Measurements from ENCODE around the gene CCDC93.

CCDC93 gene, protein sequence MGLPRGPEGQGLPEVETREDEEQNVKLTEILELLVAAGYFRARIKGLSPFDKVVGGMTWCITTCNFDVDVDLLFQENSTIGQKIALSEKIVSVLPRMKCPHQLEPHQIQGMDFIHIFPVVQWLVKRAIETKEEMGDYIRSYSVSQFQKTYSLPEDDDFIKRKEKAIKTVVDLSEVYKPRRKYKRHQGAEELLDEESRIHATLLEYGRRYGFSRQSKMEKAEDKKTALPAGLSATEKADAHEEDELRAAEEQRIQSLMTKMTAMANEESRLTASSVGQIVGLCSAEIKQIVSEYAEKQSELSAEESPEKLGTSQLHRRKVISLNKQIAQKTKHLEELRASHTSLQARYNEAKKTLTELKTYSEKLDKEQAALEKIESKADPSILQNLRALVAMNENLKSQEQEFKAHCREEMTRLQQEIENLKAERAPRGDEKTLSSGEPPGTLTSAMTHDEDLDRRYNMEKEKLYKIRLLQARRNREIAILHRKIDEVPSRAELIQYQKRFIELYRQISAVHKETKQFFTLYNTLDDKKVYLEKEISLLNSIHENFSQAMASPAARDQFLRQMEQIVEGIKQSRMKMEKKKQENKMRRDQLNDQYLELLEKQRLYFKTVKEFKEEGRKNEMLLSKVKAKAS

DNA sequence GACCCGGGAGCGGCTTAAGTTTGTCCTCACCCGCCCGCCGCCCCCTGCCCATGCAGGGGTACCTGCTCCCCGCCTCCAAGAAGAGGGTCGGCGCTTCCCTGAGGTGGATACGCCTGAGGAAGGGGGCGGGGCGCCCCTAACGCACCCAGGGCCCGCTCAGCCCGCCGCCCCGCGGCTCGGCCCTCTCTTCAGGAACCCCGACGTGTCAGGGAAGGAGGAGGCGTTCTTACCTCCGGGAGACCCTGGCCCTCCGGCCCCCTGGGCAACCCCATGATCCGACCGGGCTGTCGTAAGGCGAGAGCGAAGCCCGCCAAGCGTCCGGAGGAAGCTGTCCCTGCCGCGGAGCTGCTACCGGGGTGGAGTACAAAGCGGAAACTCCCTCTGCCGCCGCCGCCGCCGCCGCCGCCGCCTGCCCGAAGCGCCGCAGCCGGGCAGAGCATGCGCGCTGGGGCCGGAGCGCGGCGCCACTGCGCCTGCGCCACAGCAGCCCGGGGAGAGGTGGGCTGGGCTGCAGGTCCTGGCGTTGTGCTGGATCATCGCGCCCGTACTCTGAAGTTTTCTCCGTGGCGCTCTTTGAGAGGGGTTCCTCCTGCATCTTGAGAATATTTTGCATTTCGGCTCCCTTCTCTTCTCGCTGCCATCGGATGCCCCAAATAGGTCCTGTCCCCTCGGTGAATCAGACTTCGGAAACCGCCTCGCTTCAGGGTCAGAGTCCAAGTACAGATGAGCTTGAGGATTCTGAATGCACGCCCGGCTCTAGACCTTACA lies at the start of gene CCDC93:
Gene CCDC93, minus strand, starts transcription at position 347 of the 768 bp plus-strand sequence. Its CDS starts 75 bp downstream, at position 272.
- DNase-seq, result peak; percentile 90

GRCh38 chr2:118062669-118063068 lies 48.8 kb upstream of the CCDC93 start:
- no peak for DNase-seq

DNA sequence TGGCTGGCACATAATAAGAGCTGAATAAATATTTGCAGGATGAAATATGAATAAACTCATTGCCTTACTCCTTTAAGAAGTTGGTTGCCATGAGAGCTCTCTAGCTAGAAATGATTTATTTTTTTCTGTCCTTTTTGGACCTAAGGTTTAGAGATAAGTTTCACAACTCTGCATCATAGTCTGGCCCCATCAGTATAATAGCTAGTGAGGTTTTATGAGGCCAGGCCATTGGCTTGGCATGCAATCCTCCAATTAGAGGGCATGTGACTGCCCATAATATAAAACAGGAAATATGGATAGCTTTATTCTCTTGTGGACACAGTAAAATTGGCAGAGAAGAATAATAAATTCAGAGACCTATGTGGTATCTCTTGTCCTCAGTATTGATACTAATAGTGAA lies 48.2 kb upstream of the CCDC93 start:
- peak; percentile 12 for DNase-seq

- peak; percentile 46 for DNase-seq
Observed at GRCh38 chr2:118061135-118061955, 47.5 kb upstream of the CCDC93 start.

DNA sequence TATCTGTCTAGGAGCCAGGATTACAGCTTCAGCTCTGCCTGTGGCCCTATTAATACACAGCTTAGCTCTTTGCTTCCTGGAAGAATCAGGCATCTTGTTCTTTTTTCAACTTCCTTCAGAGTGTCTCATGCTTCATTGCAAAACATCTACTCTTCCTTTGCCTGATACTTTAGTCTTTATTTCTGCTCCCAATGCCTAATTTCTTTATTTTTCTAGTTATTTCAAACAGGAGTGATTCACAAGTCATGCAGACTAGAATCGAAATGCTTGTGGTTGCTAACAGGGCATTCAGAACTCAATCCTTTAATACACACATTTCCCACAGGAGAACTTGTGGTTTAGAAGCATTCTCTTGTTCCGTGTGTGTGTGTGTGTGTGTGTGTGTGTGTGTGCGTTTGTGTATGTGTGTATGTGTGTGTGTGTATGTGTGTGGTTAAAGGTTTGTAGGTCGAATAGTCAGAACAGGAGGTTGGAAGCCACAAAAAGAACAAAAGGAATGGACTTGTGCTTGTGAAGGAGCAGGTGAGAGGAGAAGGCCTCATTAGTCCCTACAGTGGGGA lies 46.1 kb upstream of the CCDC93 start:
- no peak for DNase-seq

- DNase-seq, result no peak
Observed at GRCh38 chr2:118058951-118059350, 45.1 kb upstream of the CCDC93 start.

DNA sequence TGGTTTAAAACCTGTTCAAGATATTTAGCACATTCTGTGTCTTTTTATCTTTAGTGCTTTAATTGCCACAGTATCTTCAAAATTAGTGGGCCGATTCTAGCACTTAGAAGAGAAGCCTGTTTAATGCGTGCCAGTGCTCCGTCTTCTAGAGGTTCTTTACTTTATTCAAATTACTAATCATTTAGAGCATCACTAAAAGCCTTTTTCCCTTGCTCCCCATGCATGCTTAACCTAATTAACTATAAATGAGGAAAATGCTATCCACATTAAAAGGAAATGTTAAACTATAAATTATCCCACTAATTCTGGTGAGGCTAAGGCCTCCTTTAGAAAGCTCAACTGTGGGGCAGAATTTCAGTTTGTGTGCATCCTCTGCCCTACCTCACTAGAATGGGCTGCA lies 42.9 kb upstream of the CCDC93 start:
- no peak for DNase-seq

GRCh38 chr2:118056165-118056534 lies 42.3 kb upstream of the CCDC93 start:
- no peak for DNase-seq

DNA sequence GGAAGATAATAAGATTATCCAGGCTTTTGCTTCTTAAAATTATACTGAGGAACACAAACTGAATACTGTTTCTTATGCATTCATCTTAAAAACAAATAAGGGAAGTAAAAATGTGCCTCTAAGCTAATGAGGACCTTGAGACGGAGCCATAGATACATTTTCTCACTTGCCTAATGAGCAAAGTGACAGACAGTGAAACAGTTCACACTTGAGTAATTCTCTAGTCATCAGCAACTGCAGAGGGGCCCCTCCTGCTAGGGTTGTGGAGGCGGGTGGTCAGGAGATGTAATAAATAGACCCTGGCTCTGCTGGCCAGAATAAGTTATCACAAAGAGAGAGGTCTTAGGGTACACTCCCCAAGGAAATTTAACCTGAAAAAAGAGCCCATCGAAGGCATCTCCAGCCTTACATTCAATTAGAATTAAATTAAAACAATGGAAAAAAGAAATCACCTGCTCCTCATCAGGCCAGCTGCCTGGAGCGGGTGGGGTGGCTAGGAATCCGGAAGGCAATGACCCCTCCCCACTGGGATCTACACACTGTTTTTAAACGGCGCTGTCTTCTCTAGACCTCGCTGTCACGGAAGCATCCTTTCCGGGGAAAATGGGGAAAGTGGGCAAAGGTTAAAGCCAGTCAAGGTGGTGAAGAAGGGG lies 41.8 kb upstream of the CCDC93 start:
- no peak for DNase-seq

DNA sequence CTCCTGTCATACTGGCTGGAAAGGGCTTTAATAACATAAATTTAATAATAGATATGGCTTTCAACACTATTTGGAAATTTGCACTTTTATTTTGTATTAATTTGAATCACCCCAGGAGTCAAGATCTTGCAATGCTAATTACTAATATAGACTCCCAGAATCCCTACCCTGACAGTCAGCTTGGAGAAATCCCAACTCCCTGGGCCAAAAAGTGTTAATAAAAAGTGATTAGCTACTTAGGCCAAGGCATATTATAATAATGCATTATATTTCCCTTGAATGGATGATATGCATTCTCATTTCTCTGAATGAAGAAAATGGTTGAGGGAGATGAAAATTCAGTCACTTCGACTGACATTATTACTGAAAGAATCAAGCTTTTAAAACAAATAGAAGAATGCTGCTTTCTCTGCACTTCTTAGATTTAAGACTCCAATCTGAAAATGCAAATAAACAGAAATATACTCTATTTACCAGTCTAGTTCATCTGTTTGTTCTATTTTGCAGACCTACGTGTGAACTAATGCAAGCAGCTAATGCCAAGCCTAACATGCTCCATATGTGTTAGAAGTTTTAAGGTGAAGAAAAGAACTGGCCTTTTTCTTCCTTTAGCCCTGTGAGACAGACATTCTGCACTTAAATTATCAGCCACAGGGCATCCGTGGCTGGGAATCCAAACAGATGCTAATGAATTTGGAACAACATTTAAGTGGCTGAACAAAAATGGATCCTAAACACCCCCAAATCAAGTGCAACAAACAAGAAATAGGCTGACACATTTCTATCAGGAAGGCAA lies 40.5 kb upstream of the CCDC93 start:
- DNase-seq, result no peak

DNA sequence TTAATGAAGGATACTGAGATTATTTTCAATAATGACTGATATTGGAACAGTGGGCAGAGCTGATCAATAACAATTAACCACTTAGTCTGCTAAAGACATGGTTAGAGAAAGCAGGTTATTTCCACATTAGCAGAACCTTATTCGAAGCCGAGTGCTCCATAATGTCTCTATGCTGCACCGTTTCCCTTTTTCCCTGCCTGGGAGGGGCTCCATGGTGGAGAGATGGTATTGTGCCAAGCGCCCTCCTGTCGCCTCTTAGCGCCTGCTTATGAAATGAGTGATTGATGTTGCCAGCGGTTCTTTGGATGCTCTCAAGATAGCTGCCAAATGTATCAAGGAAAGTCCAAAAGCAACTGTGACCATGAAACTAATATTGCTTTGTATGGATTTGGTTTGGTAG lies 39.8 kb upstream of the CCDC93 start:
- no peak for DNase-seq

DNA sequence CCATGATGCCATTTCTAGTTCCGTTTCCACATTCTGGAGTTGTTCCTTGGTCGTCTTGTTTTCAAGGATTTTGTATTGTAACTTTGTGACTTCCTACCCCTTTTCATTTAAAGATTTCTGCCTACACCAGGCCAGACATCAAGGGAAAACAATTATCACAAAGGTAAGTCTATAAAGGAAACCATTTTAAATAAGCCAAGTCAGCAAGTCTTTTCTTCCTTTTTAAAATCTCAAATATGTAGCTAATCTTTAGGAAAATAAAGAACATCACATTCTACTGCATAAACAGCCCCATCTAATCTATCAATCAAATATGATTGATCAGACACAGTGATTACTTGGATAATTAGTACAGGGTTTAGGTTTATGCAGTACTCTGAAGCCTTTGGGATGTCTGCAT lies 38.6 kb upstream of the CCDC93 start:
- DNase-seq, result no peak

GRCh38 chr2:118051826-118052358 lies 38.0 kb upstream of the CCDC93 start:
- DNase-seq, result no peak

- DNase-seq, result no peak
Observed at GRCh38 chr2:118050974-118051373, 37.1 kb upstream of the CCDC93 start.

DNA sequence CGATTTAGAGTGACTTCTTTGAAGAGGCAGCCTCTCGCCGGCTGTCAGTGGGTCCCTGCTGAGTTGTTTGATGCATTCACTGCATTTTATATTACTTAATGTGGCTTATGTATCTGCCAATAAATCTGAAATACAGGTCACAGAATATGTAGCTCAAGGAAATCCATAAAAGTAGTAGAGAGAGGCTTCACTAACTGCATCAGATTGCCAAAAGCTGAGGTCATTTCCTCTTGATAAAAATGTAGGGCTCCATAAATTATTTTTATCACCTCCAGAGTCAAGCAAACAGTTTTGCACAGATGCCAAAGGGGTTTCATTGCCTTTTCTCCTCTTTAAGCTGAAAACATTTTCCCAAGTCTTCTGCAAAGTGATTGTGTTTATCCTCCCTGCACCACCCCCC lies 36.5 kb upstream of the CCDC93 start:
- DNase-seq, result no peak

GRCh38 chr2:118049816-118050140 lies 35.9 kb upstream of the CCDC93 start:
- DNase-seq, result no peak

- peak; percentile 9 for DNase-seq
Observed at GRCh38 chr2:118049140-118049815, 35.4 kb upstream of the CCDC93 start.

DNA sequence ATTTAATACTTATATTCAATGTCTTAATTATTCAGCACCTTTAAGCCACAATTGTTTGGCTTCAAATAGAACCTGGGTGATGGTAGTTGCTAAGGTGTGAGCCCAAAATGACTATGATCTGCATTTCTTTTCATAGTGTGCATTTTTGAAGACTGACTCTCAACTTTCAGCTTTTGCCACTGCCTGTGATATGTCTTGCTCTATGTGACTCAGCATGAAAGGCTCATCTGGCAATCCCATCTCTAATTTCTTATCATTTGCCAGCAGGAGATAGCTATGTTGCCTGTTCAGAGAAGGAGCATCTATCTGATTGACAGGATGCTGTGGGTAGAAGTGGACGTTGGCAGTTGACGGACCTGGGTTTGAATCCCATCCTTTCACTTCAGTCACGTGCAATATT lies 34.5 kb upstream of the CCDC93 start:
- no peak for DNase-seq

DNA sequence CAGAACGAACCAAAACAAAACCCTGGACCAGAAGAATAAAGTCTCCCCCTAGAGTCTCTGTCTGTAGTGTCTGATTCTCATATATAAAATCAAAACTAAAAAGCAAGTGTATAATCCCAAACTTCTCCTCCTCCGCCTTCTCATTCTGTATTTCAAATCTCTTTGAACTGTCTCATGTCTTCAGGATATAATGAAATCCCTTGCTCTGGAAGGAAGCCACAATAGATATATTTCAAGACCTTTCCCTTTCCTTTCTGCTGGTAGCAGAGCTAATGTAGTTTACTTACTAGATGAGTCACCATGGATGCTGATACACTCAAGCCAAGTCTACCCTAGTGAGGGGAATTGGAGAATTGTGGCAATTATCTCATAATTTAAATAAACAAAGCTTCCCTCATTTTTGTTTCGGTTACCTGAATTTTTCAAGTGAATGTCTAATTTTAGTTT lies 33.5 kb upstream of the CCDC93 start:
- peak; percentile 68 for DNase-seq

GRCh38 chr2:118046634-118047210 lies 32.9 kb upstream of the CCDC93 start:
- DNase-seq, result peak; percentile 78
